CD4-positive, alpha-beta T cell treated with Interleukin-21 for 1 hour (primary cell): ENCODE results near the gene DNAJB11.
A peak's percentile ranks its signal among the peaks of the same experiment; 100 is the strongest.
"Not testable (repeated sequence)": the region's sequence is repeated elsewhere in the genome, so short reads cannot be mapped to it uniquely, and the experiment has no call there.

Source experiments
- DNase-seq: peaks from one replicate; pipeline ENCODE4 v3.0.0-alpha.2; 2020

Gene DNAJB11

DNA sequence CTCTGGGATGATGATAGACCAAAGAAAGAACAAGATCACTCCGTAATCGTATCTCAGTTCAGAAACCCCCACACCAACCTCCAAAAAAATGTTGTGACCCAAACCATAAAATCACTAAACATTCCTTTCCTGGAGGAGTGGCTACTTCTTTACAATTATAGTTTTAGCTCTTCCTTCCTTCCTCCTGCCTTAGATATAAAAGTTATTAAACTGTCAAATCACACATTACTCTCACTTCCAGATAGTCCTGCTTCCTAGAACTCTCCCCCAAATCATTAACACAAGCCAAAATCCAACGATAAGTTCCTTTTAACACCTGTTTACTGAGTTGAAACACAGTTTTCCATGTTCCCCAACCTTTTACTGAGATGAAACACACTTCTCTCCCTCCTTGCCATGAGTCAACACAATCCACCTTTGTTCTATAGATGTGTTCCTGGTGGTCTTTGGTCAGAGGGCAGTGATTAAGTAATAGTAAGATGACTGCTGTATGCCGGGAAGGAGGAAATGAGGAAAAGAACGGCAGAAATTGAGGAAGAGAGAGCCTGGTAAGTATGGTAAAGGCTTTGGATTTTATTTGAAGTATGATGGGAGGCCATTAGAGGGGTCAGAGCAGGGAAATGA, 18.0 kb upstream of the DNAJB11 start:
- no peak for DNase-seq

DNA sequence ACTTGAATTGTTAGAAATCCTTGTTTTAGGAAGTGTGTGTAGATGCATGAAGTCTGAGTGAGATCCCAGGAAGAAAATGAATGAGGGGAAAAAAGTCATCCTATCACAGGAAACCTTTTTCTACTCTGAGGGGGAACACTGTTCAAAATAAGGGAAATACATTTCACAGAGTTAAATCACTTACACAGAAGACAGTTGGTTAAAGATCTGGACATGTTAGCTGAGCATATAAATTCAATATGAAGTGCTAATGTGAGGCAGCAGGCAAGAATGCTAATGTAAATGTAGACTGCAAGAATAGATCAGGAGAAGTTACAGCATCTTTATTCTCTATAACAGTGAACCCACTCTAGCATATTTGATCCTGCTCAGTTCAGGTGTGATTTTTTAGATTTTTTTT, 5.9 kb upstream of the DNAJB11 start:
- DNase-seq = no peak

DNA sequence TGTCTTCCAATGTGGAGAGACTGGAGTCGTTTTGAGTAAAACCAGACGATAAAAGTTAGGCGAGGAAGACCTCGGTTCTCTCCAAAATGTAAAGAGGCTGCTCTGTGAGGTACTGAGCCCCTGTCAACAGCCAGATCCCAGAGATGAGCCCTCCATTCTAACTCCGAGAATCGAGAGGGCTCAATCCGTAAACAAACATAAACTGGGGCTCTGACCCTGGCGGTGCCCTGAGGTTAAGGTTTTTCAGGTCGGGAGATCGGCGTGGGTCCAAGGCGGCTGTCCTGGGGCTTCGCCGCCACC, 3.8 kb upstream of the DNAJB11 start:
- no peak for DNase-seq

DNA sequence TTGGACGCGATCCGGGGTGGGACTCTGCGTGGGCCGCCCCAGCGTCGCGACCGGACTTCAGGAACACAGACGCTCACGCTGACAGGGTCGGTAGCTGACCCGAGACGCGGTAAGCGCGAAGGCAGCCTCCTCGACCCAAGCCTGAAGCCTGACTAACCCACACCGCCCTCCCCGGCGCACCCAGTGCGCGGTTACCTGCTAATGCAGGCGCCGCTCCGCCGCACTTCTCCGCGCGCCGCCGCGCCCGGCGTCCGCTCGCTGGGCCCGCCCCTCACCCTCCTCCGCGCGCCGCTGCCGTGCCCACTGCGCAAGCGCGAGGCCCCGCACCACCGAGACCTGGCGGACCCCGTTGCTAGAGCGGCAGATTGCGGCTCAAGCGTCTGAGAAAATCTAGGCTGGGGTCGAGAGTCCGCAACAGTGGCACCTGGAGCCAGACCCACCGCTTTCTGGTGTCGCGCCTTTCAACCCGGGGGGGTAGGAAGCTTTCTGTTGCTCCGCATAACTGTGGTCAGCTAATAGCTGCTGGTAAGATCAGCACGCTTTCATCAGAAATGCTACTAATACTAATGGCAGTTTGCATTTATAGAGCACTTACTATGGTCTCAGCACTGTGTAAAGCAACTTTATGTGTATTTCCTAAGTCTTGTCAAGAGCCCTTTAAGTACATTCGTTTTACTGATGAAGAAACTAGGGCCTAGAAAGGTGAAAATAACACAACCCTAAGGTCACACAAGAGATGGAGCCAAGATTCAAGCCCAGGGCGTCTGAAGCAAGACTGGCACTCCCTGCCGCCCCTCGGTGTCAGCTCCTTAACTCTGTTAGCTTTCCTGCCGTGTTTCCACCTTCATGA, 3.2 kb upstream of the DNAJB11 start, which contains the start of gene TBCCD1:
Gene TBCCD1, minus strand, starts transcription at position 268 of the 850 bp plus-strand sequence. CDS start 3,010 bp downstream, outside the sequence.
- DNase-seq = peak; percentile 97

DNA sequence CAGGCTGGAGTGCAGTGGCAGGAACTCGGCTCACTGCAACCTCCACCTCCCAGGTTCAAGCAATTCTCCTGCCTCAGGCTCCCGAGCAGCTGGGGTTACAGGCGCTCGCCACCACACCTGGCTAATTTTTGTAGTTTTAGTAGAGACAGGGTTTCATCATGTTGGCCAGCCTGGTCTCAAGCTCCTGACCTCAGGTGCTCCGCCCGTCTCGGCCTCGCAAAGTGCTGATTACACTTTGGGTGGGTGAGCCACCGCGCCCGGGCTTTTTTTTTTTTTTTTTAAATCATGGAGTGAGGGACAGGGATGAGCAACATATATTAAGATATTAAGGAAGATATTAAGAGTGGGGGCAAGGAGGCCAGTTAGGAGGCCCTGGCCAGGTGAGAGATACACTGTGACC, 1.2 kb upstream of the DNAJB11 start:
- DNase-seq = not testable (repeated sequence)

DNA sequence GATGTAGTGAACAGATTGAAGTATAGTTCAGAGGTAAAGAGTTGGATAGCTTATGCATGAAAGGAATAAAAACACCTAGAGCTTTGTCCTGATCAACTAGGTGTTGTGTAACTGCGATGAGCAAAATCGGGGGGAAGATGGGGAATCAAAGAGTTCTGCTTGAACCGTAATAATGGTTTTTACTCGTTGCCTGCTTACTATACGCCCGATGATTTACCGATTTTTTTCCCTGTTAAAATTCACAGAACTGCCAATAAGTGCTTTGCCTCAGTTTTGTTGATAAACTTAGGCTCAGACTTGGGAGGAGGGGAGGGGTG, 783 bp upstream of the DNAJB11 start:
- no peak for DNase-seq

DNA sequence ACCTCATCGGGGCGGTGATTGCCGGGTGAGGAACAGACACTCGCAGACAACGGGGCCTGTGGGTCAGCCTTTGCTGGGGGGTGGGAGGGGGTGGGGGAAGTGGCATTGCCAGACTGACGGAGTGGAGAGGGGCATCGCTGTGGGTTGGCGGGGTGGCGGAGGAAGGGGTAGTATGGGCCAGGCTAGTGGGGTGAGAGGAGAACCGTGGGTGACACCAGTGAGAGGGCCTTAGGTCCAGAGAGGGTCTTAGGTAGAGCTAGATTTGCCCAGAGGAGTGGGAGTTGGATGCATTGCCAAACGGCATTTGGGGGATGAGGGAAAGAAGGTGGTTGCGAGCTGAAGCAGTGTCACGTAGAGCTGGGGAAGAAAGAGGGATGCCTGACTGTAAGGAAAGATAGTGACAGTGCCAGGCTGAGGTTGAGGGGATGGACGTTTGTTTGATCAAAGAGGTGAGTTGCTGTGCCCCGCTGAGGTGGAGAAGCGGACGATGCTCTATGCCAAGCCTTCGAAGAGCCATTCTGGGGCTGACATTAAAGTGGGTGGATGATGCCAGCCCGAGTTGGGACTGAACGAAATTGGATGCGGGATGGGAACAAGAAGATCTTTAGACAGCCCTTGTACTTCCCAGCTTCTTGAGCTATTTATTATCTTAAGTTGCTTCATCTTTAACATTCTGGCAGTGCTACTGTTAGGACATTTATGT, 572 bp downstream of the DNAJB11 start:
- no peak for DNase-seq

DNA sequence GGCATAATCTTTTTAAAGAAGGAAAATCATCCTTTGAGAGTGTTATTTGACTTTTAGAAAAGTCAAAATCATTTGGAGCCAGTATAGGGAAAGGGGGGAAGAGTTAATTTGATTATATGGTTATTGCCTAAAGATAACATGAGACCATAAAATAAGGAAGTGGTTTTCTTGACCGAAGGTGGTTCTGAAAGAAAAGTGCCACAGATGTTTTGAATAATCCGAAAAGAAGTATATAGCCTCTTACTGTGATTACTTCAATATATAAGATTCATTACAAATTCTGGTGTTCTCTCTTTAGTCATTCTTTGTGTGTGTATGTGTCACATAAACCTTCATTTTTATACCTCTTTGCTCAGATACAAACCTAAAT, 1.1 kb downstream of the DNAJB11 start:
- no peak for DNase-seq

DNA sequence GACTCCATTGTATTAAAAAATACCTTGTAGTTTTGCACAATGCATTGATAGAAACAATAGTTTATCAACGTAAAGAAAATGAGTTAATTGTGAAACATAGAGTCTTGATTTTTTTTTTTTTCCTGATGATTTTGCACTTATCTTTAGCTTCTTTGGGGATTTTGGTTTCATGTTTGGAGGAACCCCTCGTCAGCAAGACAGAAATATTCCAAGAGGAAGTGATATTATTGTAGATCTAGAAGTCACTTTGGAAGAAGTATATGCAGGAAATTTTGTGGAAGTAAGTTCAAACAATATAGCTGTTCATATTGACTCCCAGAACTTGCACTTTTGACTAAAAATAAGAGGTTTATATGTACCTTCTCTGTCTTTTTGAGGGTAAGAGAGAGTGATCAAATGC, 7.0 kb downstream of the DNAJB11 start:
- no peak for DNase-seq

DNA sequence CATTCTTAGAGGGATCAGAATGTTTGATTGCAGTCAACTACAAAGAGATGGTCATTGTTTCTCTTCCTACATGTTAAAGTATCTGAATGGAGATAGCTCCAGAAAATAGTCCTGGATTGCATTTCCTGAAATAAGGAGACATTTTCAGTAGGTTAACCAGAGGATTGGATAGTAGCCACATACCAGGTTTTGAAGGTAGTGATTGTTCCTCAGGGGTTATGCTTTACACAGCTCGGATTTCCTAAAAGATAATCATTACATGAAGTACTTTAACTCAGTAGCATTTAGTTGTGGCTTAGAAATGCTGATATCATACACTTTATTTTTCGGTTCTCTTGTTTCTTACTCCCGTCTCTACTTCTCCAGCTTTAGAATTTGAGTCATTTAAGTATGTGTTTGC, 10.3 kb downstream of the DNAJB11 start:
- DNase-seq = no peak

DNA sequence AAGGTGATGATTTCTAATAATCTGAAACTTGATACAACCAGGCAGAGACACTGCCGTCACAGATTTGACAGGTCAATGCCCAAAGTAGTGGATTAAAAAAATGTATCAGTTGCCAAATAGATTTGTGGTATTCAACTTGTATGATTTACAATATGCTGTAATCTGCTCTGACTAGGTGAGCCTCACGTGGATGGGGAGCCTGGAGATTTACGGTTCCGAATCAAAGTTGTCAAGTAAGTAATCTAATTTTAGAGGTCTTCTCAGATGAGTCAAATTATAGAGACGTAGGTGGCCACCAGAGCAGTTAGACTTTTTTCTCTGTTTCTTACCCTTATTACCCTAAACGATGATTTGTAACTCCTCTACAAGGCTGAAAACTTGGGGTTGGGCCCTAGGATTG, 12.0 kb downstream of the DNAJB11 start:
- DNase-seq = no peak

DNA sequence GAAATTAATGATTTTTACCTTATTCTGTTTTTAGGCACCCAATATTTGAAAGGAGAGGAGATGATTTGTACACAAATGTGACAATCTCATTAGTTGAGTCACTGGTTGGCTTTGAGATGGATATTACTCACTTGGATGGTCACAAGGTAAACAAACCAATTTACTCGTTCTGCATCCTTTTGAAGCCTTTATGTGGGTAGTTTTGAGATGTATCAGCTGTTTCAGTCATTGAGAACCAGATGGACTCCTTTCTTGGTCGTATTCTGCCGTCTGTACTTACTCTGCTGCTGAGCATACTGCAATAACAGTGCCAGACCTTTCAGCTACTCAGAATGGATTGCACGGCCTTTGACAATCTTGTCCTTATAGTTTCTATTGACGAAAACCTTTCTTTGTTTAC, 13.3 kb downstream of the DNAJB11 start:
- DNase-seq = no peak

DNA sequence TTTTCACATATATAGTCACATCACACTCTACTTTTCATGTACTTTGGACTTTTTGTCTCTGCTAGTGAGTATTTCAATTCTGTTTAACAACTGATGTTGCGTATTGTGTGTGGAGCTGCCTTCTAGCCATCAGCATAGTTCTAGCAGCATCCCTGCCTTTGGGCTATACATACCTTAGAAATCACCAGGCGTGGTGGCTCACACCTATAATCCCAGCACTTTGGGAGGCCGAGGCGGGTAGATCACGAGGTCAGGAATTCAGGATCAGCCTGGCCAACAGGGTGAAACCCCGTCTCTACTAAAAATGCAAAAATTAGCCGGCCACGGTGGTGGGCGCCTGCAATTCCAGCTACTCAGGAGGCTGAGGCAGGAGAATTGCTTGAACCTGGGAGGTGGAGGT, 15.7 kb downstream of the DNAJB11 start:
- not testable (repeated sequence) for DNase-seq

DNA sequence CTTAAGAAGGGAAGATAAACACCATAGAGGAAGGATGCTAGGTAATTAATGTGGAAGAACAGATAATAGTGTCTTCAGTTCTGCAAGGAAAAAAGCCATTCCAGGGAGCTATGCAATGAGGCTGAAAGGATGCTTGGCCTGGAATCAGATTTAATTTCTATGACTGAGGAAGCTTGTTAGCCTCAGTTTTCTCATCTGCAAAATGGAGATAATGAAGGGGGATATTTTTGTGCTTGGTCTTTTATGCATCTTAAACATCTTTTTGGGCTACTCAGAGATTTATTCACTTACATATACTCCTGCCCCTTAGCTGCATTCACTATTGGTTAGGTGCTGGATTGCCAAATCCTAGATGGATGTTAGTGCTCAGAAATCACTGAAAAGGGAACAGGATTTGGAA, 16.7 kb downstream of the DNAJB11 start:
- no peak for DNase-seq

DNA sequence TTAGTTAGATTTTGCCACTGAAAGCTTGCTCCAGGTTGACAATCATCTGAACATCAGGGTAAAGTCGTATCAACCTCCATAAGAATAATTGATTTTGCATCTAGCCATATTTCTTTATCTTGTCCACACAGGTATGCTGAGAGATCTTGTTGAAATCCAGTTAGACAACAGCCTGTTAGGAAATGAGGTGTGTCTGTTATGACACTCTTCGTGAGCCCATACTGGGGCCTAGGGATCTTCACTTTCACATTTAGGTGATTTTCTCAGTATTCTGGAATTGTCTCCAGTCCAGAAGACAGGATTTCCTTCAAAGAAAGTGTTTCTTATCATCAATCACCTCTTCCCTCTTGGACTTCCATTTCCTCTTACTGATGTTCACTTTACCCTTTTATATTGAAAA, 18.1 kb downstream of the DNAJB11 start:
- no peak for DNase-seq

DNA sequence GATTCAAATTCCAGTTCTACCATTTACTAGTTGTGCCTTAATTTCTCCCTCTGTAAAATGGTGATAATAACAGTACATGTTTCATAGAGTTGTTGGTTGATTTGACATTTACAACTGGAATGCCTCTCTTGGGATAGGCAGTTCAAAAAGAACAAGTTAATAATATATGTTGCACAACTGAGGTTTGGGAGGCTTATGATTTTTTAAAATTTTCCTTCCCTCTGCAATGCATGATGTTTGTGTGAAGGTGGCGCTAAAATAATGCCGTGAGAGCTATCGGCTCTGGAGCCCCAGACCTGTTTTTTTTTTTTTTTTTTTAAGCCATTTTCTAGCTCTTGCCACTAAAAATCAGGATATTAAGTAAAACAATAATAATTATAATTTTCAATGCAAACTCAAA, 18.6 kb downstream of the DNAJB11 start:
- no peak for DNase-seq

DNA sequence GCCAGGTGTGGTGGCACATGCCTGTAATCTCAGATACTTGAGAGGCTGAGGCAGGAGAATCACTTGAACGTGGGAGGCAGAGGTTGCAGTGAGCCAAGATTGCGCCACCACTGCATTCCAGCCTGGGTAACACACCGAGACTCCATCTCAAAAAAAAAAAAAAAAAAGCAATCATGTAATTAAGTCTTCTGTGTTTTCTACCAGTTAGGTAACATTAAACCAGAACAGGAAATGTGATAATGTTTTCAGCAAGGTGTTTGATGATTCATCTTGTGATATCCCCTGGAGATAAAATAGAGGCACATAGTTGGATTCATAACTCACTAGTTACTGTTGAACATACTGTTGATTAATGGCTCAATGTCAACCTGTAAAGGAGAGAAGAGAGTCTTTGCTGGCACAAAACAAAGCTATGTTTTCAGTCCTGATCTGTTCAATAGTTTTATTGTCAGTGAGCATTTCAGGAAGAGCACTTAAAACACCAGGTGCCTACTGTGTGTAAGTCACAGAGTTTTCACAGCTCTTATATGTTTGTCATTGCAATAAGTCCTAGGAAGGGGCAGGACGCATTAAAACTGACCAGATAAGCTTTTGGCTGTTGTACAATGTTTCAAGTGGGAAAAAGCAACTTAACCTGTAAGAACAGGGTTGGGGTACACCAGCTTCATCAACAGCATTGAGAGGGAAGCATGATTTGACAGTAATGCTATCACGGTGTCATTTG, 19.5 kb downstream of the DNAJB11 start:
- peak; percentile 26 for DNase-seq

DNA sequence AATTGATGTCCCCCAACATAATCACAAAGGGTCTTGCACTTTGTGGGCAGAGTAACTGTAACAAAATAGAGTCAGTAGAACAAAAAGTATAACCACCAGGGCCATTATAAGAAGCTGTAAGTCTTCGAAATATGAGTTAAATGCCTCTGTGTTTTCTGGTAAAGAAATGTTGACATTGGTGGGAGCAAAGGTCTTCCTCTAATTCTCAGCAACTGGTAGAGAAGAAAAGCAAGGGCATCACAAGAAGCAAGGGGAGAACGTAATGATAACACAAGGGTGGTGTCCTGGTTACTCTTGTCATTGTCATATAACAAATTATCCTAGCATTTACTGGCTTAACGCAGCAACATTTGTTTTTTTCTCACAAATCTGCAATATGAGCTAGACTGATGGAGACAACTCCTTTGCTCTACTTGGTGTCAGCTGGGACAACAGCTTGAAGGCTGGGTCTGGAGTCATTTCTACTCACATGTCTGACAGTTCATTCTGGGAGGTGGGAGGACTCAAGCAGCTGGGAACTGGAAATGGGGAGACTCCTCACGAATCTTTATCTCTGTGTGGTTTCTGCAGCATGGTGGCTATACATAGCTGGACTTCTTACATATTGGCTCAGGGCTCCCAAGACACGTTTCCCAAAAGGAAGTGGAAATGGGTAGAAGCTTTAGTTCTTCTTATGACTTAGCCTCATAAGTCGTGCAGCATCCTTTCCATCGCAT, 20.2 kb downstream of the DNAJB11 start:
- DNase-seq = no peak

DNA sequence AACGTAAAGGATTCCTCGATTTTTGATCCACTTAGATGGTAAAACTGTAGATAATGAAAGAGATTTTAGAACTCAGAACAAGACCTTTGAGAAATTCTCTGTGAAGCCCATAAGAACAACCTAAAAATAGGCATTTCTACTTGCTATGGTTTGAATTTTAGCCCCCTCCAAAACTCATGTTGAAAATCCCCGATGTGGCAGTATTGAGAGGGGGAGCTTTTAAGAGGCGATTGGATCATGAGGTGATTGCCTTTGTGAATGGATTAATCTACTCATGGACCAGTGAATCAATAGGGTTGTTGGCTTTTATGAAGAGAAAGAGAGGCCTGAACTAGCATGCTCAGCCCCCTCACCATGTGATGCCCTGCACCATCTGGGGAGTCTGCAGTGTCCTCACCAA, 22.2 kb downstream of the DNAJB11 start:
- DNase-seq = no peak

DNA sequence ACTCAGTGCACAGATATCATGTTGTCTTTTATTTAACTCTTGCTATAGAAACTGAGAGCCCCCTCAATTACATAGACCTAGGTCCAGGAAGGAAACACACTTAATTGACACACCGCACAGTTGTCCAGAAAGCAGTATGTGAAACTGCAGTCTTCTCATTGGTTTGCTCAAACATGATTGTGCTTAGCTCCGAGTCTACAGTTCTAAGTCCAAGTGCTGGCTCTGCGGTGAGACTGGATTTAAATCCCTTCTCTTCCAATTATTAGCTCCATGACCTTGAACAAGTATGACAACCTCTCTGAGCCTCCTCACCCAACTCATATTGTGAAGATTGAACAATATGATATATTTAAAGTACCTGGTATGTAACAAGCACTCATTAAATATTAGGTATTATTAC, 23.3 kb downstream of the DNAJB11 start:
- DNase-seq = no peak

DNA sequence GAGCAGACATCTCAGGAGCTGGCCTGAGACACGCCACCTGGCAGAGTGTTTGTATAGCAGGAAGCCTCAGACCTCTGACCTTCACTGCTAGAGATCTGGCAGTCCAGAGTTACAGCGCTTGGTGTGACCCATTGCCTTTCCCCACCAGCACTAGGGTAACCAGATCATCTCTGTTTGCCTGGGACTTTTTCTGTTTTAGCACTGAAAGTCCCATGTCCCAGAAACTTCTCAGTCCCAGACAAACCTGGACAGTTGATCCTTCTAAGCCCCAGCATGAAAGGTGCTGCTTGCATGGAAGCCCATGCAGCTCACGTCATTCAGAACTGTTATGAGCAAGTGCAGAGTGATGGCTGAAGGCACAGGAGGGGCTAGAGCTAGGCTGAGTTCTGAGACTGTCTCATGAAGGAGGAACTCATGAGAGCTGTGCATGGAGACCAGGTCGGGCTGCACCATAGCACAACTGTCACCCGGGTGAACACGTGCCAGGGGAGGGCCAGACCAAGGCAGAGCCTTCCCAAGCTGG, 24.1 kb downstream of the DNAJB11 start:
- no peak for DNase-seq

DNA sequence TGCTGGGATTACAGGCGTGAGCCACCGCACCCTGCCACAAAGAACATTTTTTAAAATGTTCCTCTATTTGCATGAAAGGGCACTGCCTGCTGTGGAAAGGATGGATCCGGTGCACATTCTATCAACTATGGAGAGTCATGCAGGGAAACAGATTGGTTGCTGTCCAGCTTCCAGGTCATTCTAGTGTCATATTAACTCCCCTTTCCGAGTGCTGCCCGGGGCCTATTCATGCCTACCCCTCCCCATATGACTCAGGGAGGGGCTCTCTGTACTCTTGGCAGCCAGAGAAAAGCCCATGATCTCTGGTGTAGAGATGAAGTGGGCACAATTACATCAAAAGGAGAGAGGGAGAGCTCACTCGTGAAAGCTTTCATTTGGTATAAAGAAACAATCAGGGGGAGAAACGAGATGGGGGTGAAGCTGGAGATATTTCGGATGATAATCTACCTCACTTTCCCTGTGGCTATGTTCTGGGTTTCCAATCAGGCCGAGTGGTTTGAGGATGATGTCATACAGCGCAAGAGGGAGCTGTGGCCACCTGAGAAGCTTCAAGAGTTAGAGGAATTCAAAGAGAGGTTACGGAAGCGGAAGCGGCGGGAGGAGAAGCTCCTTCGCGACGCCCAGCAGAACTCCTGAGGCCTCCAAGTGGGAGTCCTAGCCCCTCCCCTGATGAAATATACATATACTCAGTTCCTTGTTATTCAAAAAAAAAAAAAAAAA, 26.2 kb downstream of the DNAJB11 start:
- no peak for DNase-seq
